HCT116 (cell line): ENCODE results near the gene THNSL1. TPM values are rescaled to one million over a fixed set of nuclear protein-coding genes. Genes with fewer than 3 reads are reported as not detected.

ENCODE experiments used
- ATAC-seq: fragments of 200-7000 bp; cut with Tn5 transposase; 2 replicates; pipeline ENCODE4 v1.9.1; 2020; ENCODE audit warnings: mild to moderate bottlenecking, moderate library complexity
- BruUV-seq: library from RNA; stranded (reverse); fragments of 400-500 nt; replicated peaks from 2 replicates; lab custom pipeline; 2021; lab: Mats Ljungman, UMichigan
- CTCF ChIA-PET: fragments of 300-600 bp; sonication (Branson Sonifier 250); formaldehyde crosslinking; loops from one replicate; lab custom pipeline; 2021; ENCODE audit warnings: antibody characterized with exemption; lab: Charles Lee
- POLR2A ChIA-PET: fragments of 300-600, 350-600 bp; sonication (Branson Sonifier 250); formaldehyde crosslinking; loops from one replicate; lab custom pipeline; 2021; ENCODE audit warnings: antibody characterized with exemption; lab: Charles Lee
- RAD21 ChIA-PET, 2 experiments: fragments of 300-600 bp; sonication (Branson Sonifier 250); formaldehyde crosslinking; loops; one replicate each; lab custom pipeline; 2023; ENCODE audit warnings: low total read pairs in 2 of 2; ENCODE audit not compliant: uncharacterized antibody in 2 of 2, unreplicated experiment in 2 of 2, low non-redundant PET in 1 of 2; lab: Charles Lee
- DNase-seq: peaks from one replicate; pipeline ENCODE4 v3.0.0-alpha.2; 2010; ENCODE audit warnings: low read depth, low spot score
- H2AFZ ChIP-seq: fragments of 200-600 bp; shearing (Covaris generic), sonication (generic); 2 replicates; pipeline ENCODE4 v1.6.1; 2017; ENCODE audit warnings: low read depth, mixed run types, mixed read lengths, antibody characterized with exemption, low read length; ENCODE audit not compliant: poor library complexity, severe bottlenecking
- H3K27ac ChIP-seq: 2 replicates; pipeline ENCODE4 v1.5.1; 2012; ENCODE audit warnings: low read depth, low read length
- H3K27me3 ChIP-seq: fragments of 200-600 bp; sonication (generic); 2 replicates; pipeline ENCODE4 v1.6.1; 2016; ENCODE audit warnings: mixed run types, low read length, mixed read lengths; ENCODE audit not compliant: insufficient read depth
- H3K36me3 ChIP-seq, 2 experiments: fragments of 200-500 bp in 1 of 2; fragments of 200-600 bp in 1 of 2; sonication (Bioruptor generic) in 1 of 2; sonication (generic) in 1 of 2; 2 replicates each; pipeline versions ENCODE4 v1.5.1 to v1.6.1; 2014 to 2016; ENCODE audit warnings: low read length in 2 of 2, inconsistent platforms in 1 of 2, mixed read lengths in 1 of 2, mixed run types in 1 of 2; ENCODE audit not compliant: insufficient read depth in 2 of 2, control insufficient read depth in 1 of 2
- H3K4me1 ChIP-seq, 2 experiments: fragments of 200-600 bp in 1 of 2; sonication (generic) in 1 of 2; 2 replicates each; pipeline versions ENCODE4 v1.5.1 to v1.6.1; 2012 to 2017; ENCODE audit warnings: low read length in 2 of 2, inconsistent platforms in 1 of 2, mild to moderate bottlenecking in 1 of 2, mixed read lengths in 1 of 2, mixed run types in 1 of 2, moderate library complexity in 1 of 2; ENCODE audit not compliant: insufficient read depth in 2 of 2, control insufficient read depth in 1 of 2
- H3K4me2 ChIP-seq: fragments of 200-600 bp; sonication (generic); 2 replicates; pipeline ENCODE4 v1.6.1; 2017; ENCODE audit warnings: mixed run types, low read length, mixed read lengths
- H3K4me3 ChIP-seq, 2 experiments: fragments of 200-600 bp in 1 of 2; sonication (generic) in 1 of 2; replicated peaks in 1 of 2; 2 replicates each; pipeline ENCODE4 v1.5.1; 2011 to 2016; ENCODE audit warnings: low read length in 2 of 2, control low read depth in 1 of 2, low read depth in 1 of 2, mild to moderate bottlenecking in 1 of 2, mixed read lengths in 1 of 2, mixed run types in 1 of 2
- H3K79me2 ChIP-seq: fragments of 200-600 bp; sonication (generic); 2 replicates; pipeline ENCODE4 v1.6.1; 2017; ENCODE audit warnings: mild to moderate bottlenecking, mixed run types, low read length, moderate library complexity, mixed read lengths; ENCODE audit not compliant: insufficient read depth
- H3K9ac ChIP-seq: fragments of 200-600 bp; sonication (generic); 2 replicates; pipeline ENCODE4 v1.6.1; 2016; ENCODE audit warnings: low read length, mixed read lengths
- H3K9me2 ChIP-seq: fragments of 200-600 bp; sonication (generic), shearing (Covaris generic); 2 replicates; pipeline ENCODE4 v1.6.1; 2017; ENCODE audit warnings: mixed run types, mild to moderate bottlenecking, moderate library complexity; ENCODE audit not compliant: insufficient read depth
- H3K9me3 ChIP-seq, 2 experiments: fragments of 200-500 bp in 1 of 2; fragments of 200-600 bp in 1 of 2; sonication (Bioruptor generic) in 1 of 2; sonication (generic) in 1 of 2; 2 replicates each; pipeline ENCODE4 v1.6.1; 2014 to 2017; ENCODE audit warnings: low read length in 2 of 2, mixed read lengths in 2 of 2, inconsistent platforms in 1 of 2, low read depth in 1 of 2, mild to moderate bottlenecking in 1 of 2, mixed run types in 1 of 2, moderate library complexity in 1 of 2; ENCODE audit not compliant: control insufficient read depth in 1 of 2, insufficient read depth in 1 of 2
- H4K20me1 ChIP-seq: fragments of 200-600 bp; sonication (generic), shearing (Covaris generic); 2 replicates; pipeline ENCODE4 v1.6.1; 2017; ENCODE audit warnings: mixed run types, mild to moderate bottlenecking, moderate library complexity; ENCODE audit not compliant: insufficient read depth
- CBX3 ChIP-seq: IDR thresholded peaks from 2 replicates; pipeline ENCODE4 v1.6.1; 2012; ENCODE audit warnings: low read depth
- FOSL1 ChIP-seq: IDR thresholded peaks from 2 replicates; pipeline ENCODE4 v1.6.1; 2012; ENCODE audit warnings: low read depth
- POLR2AphosphoS5 ChIP-seq: IDR thresholded peaks from 2 replicates; pipeline ENCODE4 v1.6.1; 2011; ENCODE audit warnings: mild to moderate bottlenecking, low read depth, low read length, moderate library complexity
- RAD21 ChIP-seq: IDR thresholded peaks from 2 replicates; pipeline ENCODE4 v1.6.1; 2012; ENCODE audit warnings: low read depth, mild to moderate bottlenecking
- SIN3A ChIP-seq: IDR thresholded peaks from 2 replicates; pipeline ENCODE4 v1.6.1; 2012; ENCODE audit warnings: low read depth
- SRF ChIP-seq: IDR thresholded peaks from 2 replicates; pipeline ENCODE4 v1.6.1; 2012; ENCODE audit warnings: low read depth
- ZFX ChIP-seq: fragments of 450-650 bp; IDR thresholded peaks from 2 replicates; pipeline ENCODE4 v1.6.1; 2017
- intact Hi-C: fragments of 100-400 bp; cut with micrococcal nuclease; formaldehyde crosslinking; loops from 2 replicates; pipeline ENCODE4 v1.10.0; 2022
- total RNA-seq: library from RNA; stranded (reverse); gene quantifications from one replicate; pipeline ENCODE4 v1.2.1, GENCODE V29; 2021; ENCODE audit not compliant: unreplicated experiment

Gene THNSL1
- total RNA-seq, 1 experiment from 2014 or later = 7.7 TPM

GRCh38 chr10:25015828-25016375 lies 510 bp upstream of the THNSL1 start, which contains the start of gene ENKUR:
TSS of gene ENKUR (minus strand) at chr10:25016158. CDS start at chr10:25015936, 222 bp downstream.
- Histone ChIP-seq H3K4me3 (peak within 1 kb of the TSS; percentile 55 to 61), H4K20me1 (no peaks in the 10 kb centered on the region), H2AFZ (peak within 1 kb of the TSS; percentile 93), H3K27ac (peak within 1 kb of the TSS; percentile 92), H3K79me2 (no peaks in the 10 kb centered on the region), H3K4me1 (peaks cover 10 to 29% of the 10 kb centered on the region in 2 experiments; a peak in 3 of 4 replicates), H3K4me2 (peak within 1 kb of the TSS; percentile 71), H3K9me3 (no peaks in the 10 kb centered on the region), H3K27me3 (no peaks in the 10 kb centered on the region), H3K9me2 (no peaks in the 10 kb centered on the region), H3K9ac (peak within 1 kb of the TSS; percentile 66), H3K36me3 (no peaks in the 10 kb centered on the region)
- no peak for TF ChIP-seq SRF
- peak; percentile 26 for TF ChIP-seq SIN3A
- 0 out of 2 replicates have a peak, but pooled peaks have one; percentile 54 for TF ChIP-seq CBX3
- TF ChIP-seq FOSL1 = no peak
- RAD21 ChIA-PET = no interaction called here
- intact Hi-C loops = loop anchor here (2.0 kb wide), 2 partner anchors 47 to 291 kb away; no protein-coding TSS in a partner anchor
- no TSS peak for BruUV-seq
- POLR2A ChIA-PET = interaction anchor here (0.7 to 1.3 kb wide), 2 partner anchors 13 to 46 kb away, joined by 3 read pairs; no protein-coding TSS in a partner anchor
- CTCF ChIA-PET = interaction anchor here (0.7 kb wide), 1 partner anchor 65 kb away, joined by 3 read pairs; no protein-coding TSS in a partner anchor
- peak; percentile 55 for ATAC-seq
- peak; percentile 90 for DNase-seq

DNA sequence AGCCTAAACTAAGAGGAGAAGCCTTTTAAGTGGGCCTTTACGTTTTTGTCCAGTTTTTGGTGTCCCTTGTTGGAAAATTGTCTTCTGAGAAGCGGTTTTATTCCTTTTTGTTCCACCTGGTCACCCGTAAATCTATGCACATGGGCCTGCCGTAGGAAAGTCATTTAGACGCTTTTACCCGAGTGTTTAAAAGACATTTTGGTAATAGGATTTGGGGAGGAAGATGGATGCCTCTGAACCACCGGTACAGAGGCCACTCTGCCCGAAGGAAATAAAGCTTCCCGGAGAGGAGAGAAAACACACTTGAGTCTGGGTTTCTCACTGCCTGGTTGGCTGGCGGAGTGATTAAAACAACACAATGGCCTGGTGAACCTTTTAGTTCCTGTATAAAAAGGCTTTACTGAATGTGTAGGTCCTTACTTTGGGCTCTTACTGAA lies 760 bp downstream of the THNSL1 start:
- ChIA-PET POLR2A (interaction anchor here (1.3 kb wide), 1 partner anchor 14 kb away, joined by 3 read pairs; no protein-coding TSS in a partner anchor), RAD21 (interaction anchor here in 1 of 2 experiments (0.5 kb wide), 1 partner anchor 36 kb away, joined by 3 read pairs; no protein-coding TSS in a partner anchor), CTCF (no interaction called here)
- Histone ChIP-seq H3K27ac (peak overlapping the region; percentile 92), H3K79me2 (no peaks in the 10 kb centered on the region), H3K27me3 (no peaks in the 10 kb centered on the region), H3K4me1 (peaks cover 10 to 29% of the 10 kb centered on the region in 2 experiments; a peak in 3 of 4 replicates), H3K36me3 (no peaks in the 10 kb centered on the region), H3K9me3 (no peaks in the 10 kb centered on the region), H3K4me2 (peak overlapping the region; percentile 71), H3K9ac (peak overlapping the region; percentile 66), H3K9me2 (no peaks in the 10 kb centered on the region), H3K4me3 (peak overlapping the region; percentile 55 to 61), H2AFZ (no peak overlapping the region), H4K20me1 (no peaks in the 10 kb centered on the region)
- DNase-seq = no peak
- TSS peak; percentile 87 for BruUV-seq
- TF ChIP-seq RAD21 = 0 out of 2 replicates have a peak, but pooled peaks have one; percentile 8
- TF ChIP-seq ZFX = peak; percentile 43
- TF ChIP-seq POLR2AphosphoS5 = 0 out of 2 replicates have a peak, but pooled peaks have one; percentile 19
- TF ChIP-seq FOSL1 = no peak
- ATAC-seq = no peak
- intact Hi-C loops = loop anchor here (2.0 kb wide), 2 partner anchors 46 to 292 kb away; no protein-coding TSS in a partner anchor
